Hepatocyte (in vitro differentiated cells): Measurements from ENCODE around the gene MBNL1. TPM values are rescaled to one million over a fixed set of nuclear protein-coding genes. Genes with fewer than 3 reads are reported as not detected.

Source experiments
- DNase-seq: peaks from one replicate; pipeline ENCODE4 v3.0.0-alpha.2; 2016; ENCODE audit warnings: low spot score
- H2AFZ ChIP-seq: fragments of 200-600 bp; sonication (generic); 2 replicates; pipeline ENCODE4 v1.6.0; 2016; ENCODE audit warnings: antibody characterized with exemption, mild to moderate bottlenecking
- H3K27ac ChIP-seq: fragments of 200-600 bp; sonication (generic); 2 replicates; pipeline ENCODE4 v1.5.1; 2016; ENCODE audit warnings: mild to moderate bottlenecking
- H3K27me3 ChIP-seq: fragments of 200-600 bp; sonication (generic); 2 replicates; pipeline ENCODE4 v1.6.1; 2016
- H3K36me3 ChIP-seq: fragments of 200-600 bp; sonication (generic); replicated peaks from 2 replicates; pipeline ENCODE4 v1.5.1; 2016; ENCODE audit warnings: low read depth; ENCODE audit not compliant: insufficient read depth
- H3K4me1 ChIP-seq: fragments of 200-600 bp; sonication (generic); 2 replicates; pipeline ENCODE4 v1.5.1; 2016; ENCODE audit warnings: mild to moderate bottlenecking, moderate library complexity; ENCODE audit not compliant: insufficient read depth
- H3K4me2 ChIP-seq: fragments of 200-600 bp; sonication (generic); 2 replicates; pipeline ENCODE4 v1.6.0; 2016
- H3K4me3 ChIP-seq: fragments of 200-600 bp; sonication (generic); 2 replicates; pipeline ENCODE4 v1.5.1; 2016; ENCODE audit warnings: mild to moderate bottlenecking
- H3K79me2 ChIP-seq: fragments of 200-600 bp; sonication (generic); 2 replicates; pipeline ENCODE4 v1.6.0; 2017; ENCODE audit warnings: mild to moderate bottlenecking
- H3K9me2 ChIP-seq: fragments of 200-600 bp; sonication (generic); replicated peaks from 2 replicates; pipeline ENCODE4 v1.6.0; 2017; ENCODE audit warnings: mild to moderate bottlenecking; ENCODE audit not compliant: insufficient read depth
- H3K9me3 ChIP-seq: fragments of 200-600 bp; sonication (generic); 2 replicates; pipeline ENCODE4 v1.5.1; 2016; ENCODE audit warnings: low read depth, mild to moderate bottlenecking
- H4K20me1 ChIP-seq: fragments of 200-600 bp; sonication (generic); 2 replicates; pipeline ENCODE4 v1.6.0; 2016; ENCODE audit warnings: mild to moderate bottlenecking; ENCODE audit not compliant: insufficient read depth, poor library complexity, severe bottlenecking
- CTCF ChIP-seq: fragments of 200-600 bp; sonication (generic); IDR thresholded peaks from 2 replicates; pipeline ENCODE4 v1.5.1; 2016; ENCODE audit warnings: antibody characterized with exemption, mild to moderate bottlenecking; ENCODE audit not compliant: poor library complexity
- EZH2 ChIP-seq: fragments of 200-600 bp; sonication (generic); IDR thresholded peaks from 2 replicates; pipeline ENCODE4 v1.6.1; 2016; ENCODE audit warnings: antibody characterized with exemption, mild to moderate bottlenecking, borderline replicate concordance
- EZH2phosphoT487 ChIP-seq: fragments of 200-600 bp; sonication (generic); IDR thresholded peaks from one replicate; pipeline ENCODE4 v1.6.1; 2018; ENCODE audit warnings: antibody characterized with exemption, mild to moderate bottlenecking, low read depth, moderate library complexity; ENCODE audit not compliant: unreplicated experiment, severe bottlenecking
- WGBS: methylation state at CpG from one replicate; pipeline ENCODE4 v1.1.6; 2016; ENCODE audit warnings: low lambda C conversion rate; ENCODE audit errors: missing lambda C conversion rate; 5-methylcytosine and 5-hydroxymethylcytosine counted together
- polyA plus RNA-seq: library from polyadenylated mRNA; unstranded; fragments of >200 nt; fragmentation: Nextera tagmentation; extraction: Ambion mirVana; gene quantifications from 2 replicates; pipeline ENCODE4 v1.2.1, GENCODE V29; 2016
- total RNA-seq: library from RNA; depleted of rRNA; stranded (reverse); fragments of >200 nt; gene quantifications from 2 replicates; pipeline ENCODE4 v1.2.3, GENCODE V29; 2014

Gene MBNL1
- total and polyA plus RNA-seq, 2 experiments from 2014 or later = 20.5 to 104 TPM

DNA sequence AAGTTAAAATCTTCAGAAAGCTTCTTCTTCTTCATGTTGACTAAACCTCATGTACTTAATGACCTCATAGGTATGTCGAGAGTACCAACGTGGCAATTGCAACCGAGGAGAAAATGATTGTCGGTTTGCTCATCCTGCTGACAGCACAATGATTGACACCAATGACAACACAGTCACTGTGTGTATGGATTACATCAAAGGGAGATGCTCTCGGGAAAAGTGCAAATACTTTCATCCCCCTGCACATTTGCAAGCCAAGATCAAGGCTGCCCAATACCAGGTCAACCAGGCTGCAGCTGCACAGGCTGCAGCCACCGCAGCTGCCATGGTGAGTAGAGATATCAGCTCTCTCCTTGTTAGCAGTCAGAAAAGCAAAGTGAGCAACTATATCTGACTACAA, 176.5 kb downstream of the MBNL1 start:
- no peak overlapping the region for H3K4me3 ChIP-seq
- H3K27ac ChIP-seq = no peak overlapping the region
- H3K4me2 ChIP-seq = no peak overlapping the region
- WGBS = 73% methylated on average over 6 of the region's 6 CpGs
- TF ChIP-seq CTCF = no peak
- no peak for TF ChIP-seq EZH2
- TF ChIP-seq EZH2phosphoT487 = no peak
- H3K36me3 ChIP-seq = no peaks in the 10 kb centered on the region
- no peaks in the 10 kb centered on the region for H4K20me1 ChIP-seq
- no peak for DNase-seq
- no peaks in the 10 kb centered on the region for H3K9me2 ChIP-seq
- H2AFZ ChIP-seq = no peak overlapping the region
- H3K9me3 ChIP-seq = no peaks in the 10 kb centered on the region
- peaks cover 39% of the 10 kb centered on the region for H3K79me2 ChIP-seq
- no peaks in the 10 kb centered on the region for H3K4me1 ChIP-seq
- no peaks in the 10 kb centered on the region for H3K27me3 ChIP-seq

GRCh38 chr3:152446495-152446894, 177.8 kb downstream of the MBNL1 start:
- H4K20me1 ChIP-seq = no peaks in the 10 kb centered on the region
- no peak overlapping the region for H3K4me3 ChIP-seq
- no peaks in the 10 kb centered on the region for H3K9me3 ChIP-seq
- no peaks in the 10 kb centered on the region for H3K9me2 ChIP-seq
- H3K27ac ChIP-seq = no peak overlapping the region
- peaks cover 27% of the 10 kb centered on the region for H3K79me2 ChIP-seq
- WGBS = 91% methylated on average over 7 of the region's 7 CpGs
- no peak for DNase-seq
- H3K4me1 ChIP-seq = no peaks in the 10 kb centered on the region
- H2AFZ ChIP-seq = no peak overlapping the region
- H3K4me2 ChIP-seq = no peak overlapping the region
- no peaks in the 10 kb centered on the region for H3K27me3 ChIP-seq
- H3K36me3 ChIP-seq = no peaks in the 10 kb centered on the region
- TF ChIP-seq EZH2 (no peak), CTCF (no peak), EZH2phosphoT487 (no peak)

DNA sequence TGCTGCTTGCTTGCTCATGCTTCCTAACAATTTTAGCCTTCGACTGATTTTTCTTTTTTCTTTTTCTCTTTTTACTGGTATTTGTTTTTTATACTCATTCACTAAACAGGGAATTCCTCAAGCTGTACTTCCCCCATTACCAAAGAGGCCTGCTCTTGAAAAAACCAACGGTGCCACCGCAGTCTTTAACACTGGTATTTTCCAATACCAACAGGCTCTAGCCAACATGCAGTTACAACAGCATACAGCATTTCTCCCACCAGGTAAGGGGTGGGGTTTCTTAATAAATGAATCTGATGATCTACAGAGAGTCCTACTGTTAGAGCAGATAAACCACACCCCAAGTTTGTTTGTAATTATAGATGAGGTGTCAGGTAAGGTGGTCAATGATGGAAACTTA, 178.8 kb downstream of the MBNL1 start:
- TF ChIP-seq CTCF (no peak), EZH2phosphoT487 (no peak), EZH2 (no peak)
- H3K4me2 ChIP-seq = no peak overlapping the region
- no peaks in the 10 kb centered on the region for H3K9me3 ChIP-seq
- no peak overlapping the region for H3K27ac ChIP-seq
- H3K4me1 ChIP-seq = no peaks in the 10 kb centered on the region
- peaks cover 19% of the 10 kb centered on the region for H3K79me2 ChIP-seq
- WGBS = 88% methylated on average over 3 of the region's 3 CpGs
- H3K36me3 ChIP-seq = no peaks in the 10 kb centered on the region
- no peak overlapping the region for H2AFZ ChIP-seq
- H3K9me2 ChIP-seq = no peaks in the 10 kb centered on the region
- DNase-seq = no peak
- no peaks in the 10 kb centered on the region for H3K27me3 ChIP-seq
- H3K4me3 ChIP-seq = no peak overlapping the region
- H4K20me1 ChIP-seq = no peaks in the 10 kb centered on the region

- Histone ChIP-seq H3K27me3 (no peaks in the 10 kb centered on the region), H3K4me1 (no peaks in the 10 kb centered on the region), H3K4me3 (no peak overlapping the region), H3K27ac (no peak overlapping the region), H4K20me1 (no peaks in the 10 kb centered on the region), H2AFZ (no peak overlapping the region), H3K4me2 (no peak overlapping the region), H3K79me2 (peaks cover 16% of the 10 kb centered on the region), H3K36me3 (no peaks in the 10 kb centered on the region), H3K9me3 (no peaks in the 10 kb centered on the region), H3K9me2 (no peaks in the 10 kb centered on the region)
- no peak for DNase-seq
- WGBS = 79% methylated on average over 1 of the region's 1 CpG
- TF ChIP-seq EZH2phosphoT487 = no peak
- TF ChIP-seq CTCF = no peak
- TF ChIP-seq EZH2 = no peak
Measured at GRCh38 chr3:152448091-152448490, 179.4 kb downstream of the MBNL1 start.
